SK-N-SH (cell line): ENCODE results near the gene RFX5. TPM values are rescaled to one million over a fixed set of nuclear protein-coding genes. Genes with fewer than 3 reads are reported as not detected.

Experiments
- CTCF ChIA-PET: fragments of 300-600, 350-600 bp; formaldehyde crosslinking; extraction: SDS; loops from one replicate; lab custom pipeline; 2021; lab: Yijun Ruan, JAX
- POLR2A ChIA-PET: fragments of 350-600 bp; sonication (Branson Sonifier 250); formaldehyde crosslinking; extraction: SDS; loops from one replicate; lab custom pipeline; 2020; ENCODE audit warnings: antibody characterized with exemption, inconsistent platforms; lab: Yijun Ruan, JAX
- DNase-seq: peaks from one replicate; pipeline ENCODE4 v3.0.0; 2012
- H2AFZ ChIP-seq: fragments of 200-600 bp; sonication (generic); 2 replicates; pipeline ENCODE4 v1.8.1; 2016; ENCODE audit warnings: antibody characterized with exemption, mild to moderate bottlenecking, low read depth
- H3F3A ChIP-seq: fragments of 200-600 bp; sonication (generic); replicated peaks from 2 replicates; pipeline ENCODE3; 2016; ENCODE audit warnings: antibody characterized with exemption, mild to moderate bottlenecking; ENCODE audit not compliant: insufficient read depth
- H3K27ac ChIP-seq, 2 experiments: fragments of 200-500 bp in 1 of 2; fragments of 200-600 bp in 1 of 2; sonication (Bioruptor generic) in 1 of 2; sonication (generic), shearing (Covaris generic) in 1 of 2; 2 replicates each; pipeline versions ENCODE4 v1.5.1 to v1.6.1; 2014 to 2016; ENCODE audit warnings: low read depth in 2 of 2, inconsistent platforms in 1 of 2, low read length in 1 of 2, mild to moderate bottlenecking in 1 of 2, mixed read lengths in 1 of 2
- H3K27me3 ChIP-seq: fragments of 200-600 bp; sonication (generic), shearing (Covaris generic); 2 replicates; pipeline ENCODE4 v1.6.1; 2016; ENCODE audit warnings: mixed run types; ENCODE audit not compliant: insufficient read depth
- H3K36me3 ChIP-seq, 2 experiments: fragments of 200-500 bp in 1 of 2; fragments of 200-600 bp in 1 of 2; sonication (Bioruptor generic) in 1 of 2; sonication (generic) in 1 of 2; replicated peaks in 1 of 2; 2 replicates each; pipeline versions ENCODE3 to v1.5.1; 2014 to 2016; ENCODE audit warnings: low read length in 1 of 2, mild to moderate bottlenecking in 1 of 2; ENCODE audit not compliant: insufficient read depth in 2 of 2, control insufficient read depth in 1 of 2
- H3K4me1 ChIP-seq, 2 experiments: fragments of 200-500 bp in 1 of 2; fragments of 200-600 bp in 1 of 2; sonication (Bioruptor generic) in 1 of 2; sonication (generic), shearing (Covaris generic) in 1 of 2; 2 replicates each; pipeline versions ENCODE4 v1.5.1 to v1.6.1; 2014 to 2016; ENCODE audit warnings: low read depth in 1 of 2, low read length in 1 of 2, mixed run types in 1 of 2; ENCODE audit not compliant: insufficient read depth in 2 of 2, control insufficient read depth in 1 of 2
- H3K4me2 ChIP-seq: fragments of 200-600 bp; sonication (generic), shearing (Covaris generic); 2 replicates; pipeline ENCODE4 v1.6.1; 2017; ENCODE audit warnings: mixed run types
- H3K4me3 ChIP-seq, 2 experiments: fragments of 200-500 bp in 1 of 2; fragments of 200-600 bp in 1 of 2; sonication (Bioruptor generic) in 1 of 2; sonication (generic), shearing (Covaris generic) in 1 of 2; 2 replicates each; pipeline versions ENCODE4 v1.5.1 to v1.8.1; 2014 to 2016; ENCODE audit warnings: low read depth in 2 of 2, inconsistent platforms in 1 of 2, low read length in 1 of 2, mild to moderate bottlenecking in 1 of 2, mixed read lengths in 1 of 2, moderate library complexity in 1 of 2
- H3K79me2 ChIP-seq: fragments of 200-600 bp; sonication (generic); 2 replicates; pipeline ENCODE4 v1.8.1; 2017; ENCODE audit warnings: mild to moderate bottlenecking; ENCODE audit not compliant: insufficient read depth
- H3K9ac ChIP-seq: fragments of 200-600 bp; sonication (generic); 2 replicates; pipeline ENCODE4 v1.6.1; 2017; ENCODE audit warnings: mixed run types
- H3K9me2 ChIP-seq: fragments of 200-600 bp; sonication (generic); 2 replicates; pipeline ENCODE4 v1.6.1; 2017; ENCODE audit warnings: mixed run types
- H3K9me3 ChIP-seq: fragments of 200-600 bp; sonication (generic); 2 replicates; pipeline ENCODE4 v1.6.1; 2017; ENCODE audit warnings: mixed run types, mild to moderate bottlenecking, moderate library complexity
- H4K20me1 ChIP-seq: fragments of 200-600 bp; sonication (generic); 2 replicates; pipeline ENCODE4 v1.6.1; 2017; ENCODE audit warnings: mild to moderate bottlenecking, mixed run types; ENCODE audit not compliant: insufficient read depth
- EZH2phosphoT487 ChIP-seq: fragments of 200-600 bp; sonication (generic); IDR thresholded peaks from 2 replicates; pipeline ENCODE4 v1.6.1; 2017; ENCODE audit warnings: low read depth, mixed run types, mild to moderate bottlenecking, antibody characterized with exemption, moderate library complexity, borderline replicate concordance
- FOXJ3 ChIP-seq: sonication (generic); formaldehyde crosslinking; IDR thresholded peaks from 2 replicates; pipeline ENCODE4 v1.5.1; 2020; ENCODE audit warnings: mild to moderate bottlenecking, missing genetic modification reagents
- GABPA ChIP-seq: IDR thresholded peaks from 2 replicates; pipeline ENCODE4 v1.4.0; 2012; ENCODE audit warnings: low read depth, mild to moderate bottlenecking
- IRF3 ChIP-seq: fragments of 150-350 bp; IDR thresholded peaks from 2 replicates; pipeline ENCODE4 v1.6.1; 2016; ENCODE audit warnings: mild to moderate bottlenecking, low read depth, low read length
- JUND ChIP-seq: IDR thresholded peaks from 2 replicates; pipeline ENCODE4 v1.4.0; 2012
- MAX ChIP-seq: IDR thresholded peaks from 2 replicates; pipeline ENCODE4 v1.4.0; 2012; ENCODE audit warnings: low read depth
- MXI1 ChIP-seq: IDR thresholded peaks from 2 replicates; pipeline ENCODE4 v1.6.1; 2012; ENCODE audit warnings: mild to moderate bottlenecking, low read depth, low read length, improper control_type of control experiment
- NFIC ChIP-seq: IDR thresholded peaks from 2 replicates; pipeline ENCODE4 v1.4.0; 2012; ENCODE audit warnings: borderline replicate concordance
- NRF1 ChIP-seq: IDR thresholded peaks from 2 replicates; pipeline ENCODE4 v1.6.1; 2012; ENCODE audit warnings: low read depth, mild to moderate bottlenecking, low read length
- RCOR1 ChIP-seq: fragments of 150-350 bp; IDR thresholded peaks from 2 replicates; pipeline ENCODE4 v1.6.1; 2017; ENCODE audit warnings: antibody characterized with exemption, low read length
- REST ChIP-seq: IDR thresholded peaks from 2 replicates; pipeline ENCODE4 v1.6.1; 2012; ENCODE audit warnings: mild to moderate bottlenecking, low read depth, low read length, moderate library complexity
- USF1 ChIP-seq: IDR thresholded peaks from 2 replicates; pipeline ENCODE4 v1.4.0; 2012; ENCODE audit warnings: low read depth, borderline replicate concordance
- YY1 ChIP-seq: IDR thresholded peaks from 2 replicates; pipeline ENCODE4 v1.4.0; 2012; ENCODE audit warnings: low read depth, mild to moderate bottlenecking
- ZBTB33 ChIP-seq: IDR thresholded peaks from 2 replicates; pipeline ENCODE4 v1.4.0; 2012; ENCODE audit warnings: low read depth, borderline replicate concordance
- WGBS: methylation state at CpG from one replicate; pipeline ENCODE4 v1.1.6; 2017; ENCODE audit warnings: low lambda C conversion rate; 5-methylcytosine and 5-hydroxymethylcytosine counted together
- polyA plus RNA-seq, 3 experiments: library from polyadenylated mRNA; depleted of rRNA; stranded (reverse); fragments of >200 nt; gene quantifications; 2 replicates each; pipeline ENCODE4 v1.2.3, GENCODE V29; 2012

The RFX5 gene
- polyA plus RNA-seq, 1 of the 3 experiments (the other 2 are of a cell fraction), result 29.1 TPM

GRCh38 chr1:151346082-151346768, 827 bp downstream of the RFX5 start:
- no peak for DNase-seq
- Histone ChIP-seq H3K9ac (peak overlapping the region; percentile 80), H3K36me3 (peaks cover 6 to 34% of the 10 kb centered on the region in 2 experiments), H3F3A (peaks cover 4% of the 10 kb centered on the region), H3K4me2 (peak overlapping the region; percentile 80), H3K4me3 (peak overlapping the region; percentile 70 to 71), H3K27me3 (no peaks in the 10 kb centered on the region), H3K79me2 (peaks cover 7% of the 10 kb centered on the region), H4K20me1 (no peaks in the 10 kb centered on the region)
- POLR2A ChIA-PET, result interaction anchor here (1.0 kb wide), 1 partner anchor 92 kb away, joined by 5 read pairs; the partner anchor contains the start of gene PSMD4
- TF ChIP-seq GABPA (no peak), ZBTB33 (no peak), JUND (no peak), YY1 (no peak), RCOR1 (no peak), FOXJ3 (CRISPR knock-in tag) (no peak), MAX (no peak), EZH2phosphoT487 (no peak), USF1 (no peak), MXI1 (no peak), NRF1 (no peak), IRF3 (no peak), REST (no peak), NFIC (no peak)
- TF ChIP-seq, all 33 proteins: peak for 0
- Histone ChIP-seq H3K4me1 (peaks cover 8 to 13% of the 10 kb centered on the region in 2 experiments; a peak in 2 of 4 replicates), H3K9me3 (no peaks in the 10 kb centered on the region), H3K27ac (peak overlapping the region; percentile 83 to 99), H2AFZ (peak overlapping the region; percentile 77), H3K9me2 (no peaks in the 10 kb centered on the region)
- CTCF ChIA-PET, result interaction anchor here (11.2 kb wide), 1 partner anchor 39 kb away, joined by 309 read pairs; no protein-coding TSS in a partner anchor
- 41% methylated on average over 7 of the region's 7 CpGs for WGBS
